GM12878 (cell line): ENCODE results near the gene MGAT3. TPM values are rescaled to one million over a fixed set of nuclear protein-coding genes. Genes with fewer than 3 reads are reported as not detected.

Source experiments
- BMI1 ChIP-seq: fragments of 450-650 bp; IDR thresholded peaks from 2 replicates; pipeline ENCODE4 v1.6.1; 2016; ENCODE audit warnings: mild to moderate bottlenecking, moderate library complexity, borderline replicate concordance
- CBX5 ChIP-seq: sonication (generic); IDR thresholded peaks from 2 replicates; pipeline ENCODE4 v1.6.1; 2016; ENCODE audit warnings: low read depth, moderate library complexity, mild to moderate bottlenecking, inconsistent platforms
- HDAC2 ChIP-seq: fragments of 200-600 bp; sonication (generic); IDR thresholded peaks from 2 replicates; pipeline ENCODE4 v1.6.1; 2017
- HDAC6 ChIP-seq: fragments of 200-600 bp; sonication (generic); IDR thresholded peaks from one replicate; pipeline ENCODE4 v1.8.0; 2017; ENCODE audit warnings: antibody characterized with exemption; ENCODE audit not compliant: unreplicated experiment
- KLF5 ChIP-seq: fragments of 450-650 bp; IDR thresholded peaks from 2 replicates; pipeline ENCODE4 v1.6.1; 2014; ENCODE audit warnings: mild to moderate bottlenecking; ENCODE audit not compliant: partially characterized antibody
- NBN ChIP-seq: fragments of 450-650 bp; IDR thresholded peaks from 2 replicates; pipeline ENCODE4 v1.6.1; 2016
- NR2F1 ChIP-seq: fragments of 450-650 bp; conservative IDR thresholded peaks from 2 replicates; pipeline ENCODE4 v1.6.1; 2017; ENCODE audit warnings: mild to moderate bottlenecking
- NRF1 ChIP-seq: conservative IDR thresholded peaks from 2 replicates; pipeline ENCODE4 v1.6.1; 2011; ENCODE audit warnings: mild to moderate bottlenecking, low read depth, low read length, improper control_type of control experiment
- POLR2AphosphoS2 ChIP-seq: IDR thresholded peaks from 2 replicates; pipeline ENCODE4 v1.6.1; 2011; ENCODE audit warnings: low read depth, mild to moderate bottlenecking, low read length, improper control_type of control experiment, moderate library complexity
- POLR2AphosphoS5 ChIP-seq: IDR thresholded peaks from 2 replicates; pipeline ENCODE4 v1.6.1; 2011; ENCODE audit warnings: mild to moderate bottlenecking, low read length, inconsistent platforms
- RCOR1 ChIP-seq: conservative IDR thresholded peaks from 2 replicates; pipeline ENCODE4 v1.6.1; 2012; ENCODE audit warnings: low read depth, low read length, improper control_type of control experiment
- SIN3A ChIP-seq: IDR thresholded peaks from 2 replicates; pipeline ENCODE4 v1.6.1; 2012; ENCODE audit warnings: low read depth, low read length, improper control_type of control experiment
- SIX5 ChIP-seq: IDR thresholded peaks from 2 replicates; pipeline ENCODE4 v1.6.1; 2011; ENCODE audit warnings: mild to moderate bottlenecking, low read depth, low read length, moderate library complexity; ENCODE audit not compliant: severe bottlenecking
- SPI1 ChIP-seq: IDR thresholded peaks from 2 replicates; pipeline ENCODE4 v1.6.1; 2011; ENCODE audit warnings: low read depth, mild to moderate bottlenecking, low read length, moderate library complexity, borderline replicate concordance; ENCODE audit not compliant: insufficient read depth
- TCF3 ChIP-seq: IDR thresholded peaks from 2 replicates; pipeline ENCODE4 v1.6.1; 2012; ENCODE audit warnings: low read depth, mild to moderate bottlenecking, low read length, borderline replicate concordance; ENCODE audit not compliant: insufficient read depth
- ZNF24 ChIP-seq: fragments of 450-650 bp; IDR thresholded peaks from 2 replicates; pipeline ENCODE4 v1.6.1; 2017; ENCODE audit warnings: antibody characterized with exemption, mild to moderate bottlenecking
- ZNF622 ChIP-seq: fragments of 450-650 bp; IDR thresholded peaks from 2 replicates; pipeline ENCODE4 v1.6.1; 2017; ENCODE audit warnings: mild to moderate bottlenecking, inconsistent platforms
- ZSCAN29 ChIP-seq: fragments of 450-650 bp; IDR thresholded peaks from 2 replicates; pipeline ENCODE4 v1.6.1; 2017; ENCODE audit warnings: mild to moderate bottlenecking, moderate library complexity
- ZZZ3 ChIP-seq: IDR thresholded peaks from 2 replicates; pipeline ENCODE4 v1.6.1; 2011; ENCODE audit warnings: low read depth; ENCODE audit not compliant: control insufficient read depth, insufficient read length
- polyA plus RNA-seq, 11 experiments: library from polyadenylated mRNA; depleted of rRNA in 4 of 11; unstranded in 6 of 11; stranded (reverse) in 5 of 11; fragments of >200 nt; fragmentation: Nextera tagmentation in 4 of 11; fragmentation: Illumina TruSeq in 1 of 11; extraction: Ambion mirVana in 4 of 11; extraction: Trizol in 1 of 11; gene quantifications; 1 replicate in 1 of 11; 2 replicates in 10 of 11; pipeline versions ENCODE4 v1.2.1 to v1.2.3, GENCODE V29; 2011 to 2016; ENCODE audit warnings: inconsistent platforms in 2 of 11, missing spikeins in 2 of 11, low read depth in 1 of 11
- total RNA-seq, 4 experiments: library from RNA; depleted of rRNA in 3 of 4; stranded (reverse); fragments of >200 nt in 3 of 4; fragmentation: Illumina TruSeq in 1 of 4; extraction: Trizol in 1 of 4; gene quantifications; 2 replicates each; pipeline versions ENCODE4 v1.2.1 to v1.2.3, GENCODE V29; 2013 to 2021
- TF ChIP-seq, protein P1 (sequence below): IDR thresholded peaks from 2 replicates; pipeline ENCODE4 v1.6.1; 2012; ENCODE audit warnings: low read length, inconsistent platforms
- TF ChIP-seq, protein P2 (sequence below): IDR thresholded peaks from 2 replicates; pipeline ENCODE4 v1.6.1; 2012; ENCODE audit warnings: low read depth, low read length, improper control_type of control experiment
- TF ChIP-seq, protein P3 (sequence below), 3 experiments: IDR thresholded peaks in 2 of 3; conservative IDR thresholded peaks in 1 of 3; 2 replicates each; pipeline ENCODE4 v1.5.1; 2011; ENCODE audit warnings: low read depth in 3 of 3, low read length in 3 of 3, mild to moderate bottlenecking in 3 of 3, control low read depth in 2 of 3, moderate library complexity in 2 of 3, inconsistent platforms in 1 of 3, mixed read lengths in 1 of 3; ENCODE audit not compliant: control insufficient read depth in 2 of 3, insufficient read depth in 1 of 3; ENCODE audit errors: extremely low read depth in 1 of 3
- TF ChIP-seq, protein P4 (sequence below): fragments of 450-650 bp; conservative IDR thresholded peaks from 2 replicates; pipeline ENCODE4 v1.6.1; 2017; ENCODE audit warnings: mild to moderate bottlenecking, moderate library complexity
- TF ChIP-seq, protein P5 (sequence below): fragments of 450-650 bp; IDR thresholded peaks from 2 replicates; pipeline ENCODE4 v1.6.1; 2016; ENCODE audit warnings: mild to moderate bottlenecking

The MGAT3 gene
- total and polyA plus RNA-seq, 10 of the 15 experiments (the other 5 are each of a cell fraction or from before 2014, with no cell fraction given): 0.32 to 40.2 (median 11.9) TPM

DNA sequence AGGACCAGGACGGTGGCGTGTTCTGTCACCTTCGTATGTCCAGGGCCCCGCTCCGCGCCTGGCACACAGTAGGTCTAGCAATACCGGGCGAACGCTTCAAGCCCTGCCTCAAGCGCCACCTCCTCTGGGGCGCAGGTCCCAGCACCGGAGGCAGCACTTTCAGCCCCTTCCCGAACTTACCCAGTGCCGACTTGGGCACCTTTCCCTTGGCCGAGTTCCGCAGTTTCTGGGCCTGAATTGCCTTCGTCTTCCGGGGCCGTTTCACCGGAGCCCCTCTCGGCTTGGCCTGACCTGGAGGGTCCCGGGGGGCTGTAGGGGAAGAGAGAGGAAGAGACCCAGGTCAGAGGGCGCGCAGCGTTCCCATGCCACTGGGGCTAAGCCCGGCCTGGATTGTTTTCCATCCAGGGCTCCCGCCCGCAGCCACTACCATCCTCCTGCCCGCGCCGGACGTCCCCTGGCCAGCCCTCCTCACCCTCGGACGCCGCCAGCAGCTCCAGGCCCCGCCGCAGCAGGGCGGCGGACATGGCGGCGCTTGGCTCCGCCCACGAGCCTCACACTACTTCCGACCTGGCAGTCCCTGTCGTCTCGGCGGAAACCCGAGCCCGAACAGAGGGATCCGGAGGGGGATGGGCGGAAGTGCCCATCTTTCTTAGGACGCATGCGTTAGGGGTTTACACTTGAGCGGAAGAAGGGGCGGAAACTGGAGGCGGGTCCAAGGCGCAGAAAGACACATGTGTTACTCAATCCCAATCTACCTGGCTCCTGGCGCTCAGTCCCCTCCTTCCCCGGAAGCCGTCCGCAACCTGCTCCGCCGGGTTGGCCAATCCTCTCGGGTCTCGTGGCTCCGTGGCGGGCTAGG lies 75.6 kb downstream of the MGAT3 start, which contains the start of gene RPS19BP1 (continued):
- TF ChIP-seq NRF1 (peak; percentile 83), NBN (no peak), ZZZ3 (no peak), POLR2AphosphoS2 (peak; percentile 79), TCF3 (0 out of 2 replicates have a peak, but pooled peaks have one; percentile 52), KLF5 (peak; percentile 65), SIN3A (peak; percentile 83), NR2F1 (peak; percentile 79), CBX5 (no peak), HDAC6 (no peak), RCOR1 (no peak), HDAC2 (no peak), BMI1 (no peak), ZNF24 (no peak), ZSCAN29 (no peak), POLR2AphosphoS5 (peak; percentile 91), SPI1 (peak; percentile 67), ZNF622 (no peak), SIX5 (no peak)
- TF ChIP-seq, protein P1, sequence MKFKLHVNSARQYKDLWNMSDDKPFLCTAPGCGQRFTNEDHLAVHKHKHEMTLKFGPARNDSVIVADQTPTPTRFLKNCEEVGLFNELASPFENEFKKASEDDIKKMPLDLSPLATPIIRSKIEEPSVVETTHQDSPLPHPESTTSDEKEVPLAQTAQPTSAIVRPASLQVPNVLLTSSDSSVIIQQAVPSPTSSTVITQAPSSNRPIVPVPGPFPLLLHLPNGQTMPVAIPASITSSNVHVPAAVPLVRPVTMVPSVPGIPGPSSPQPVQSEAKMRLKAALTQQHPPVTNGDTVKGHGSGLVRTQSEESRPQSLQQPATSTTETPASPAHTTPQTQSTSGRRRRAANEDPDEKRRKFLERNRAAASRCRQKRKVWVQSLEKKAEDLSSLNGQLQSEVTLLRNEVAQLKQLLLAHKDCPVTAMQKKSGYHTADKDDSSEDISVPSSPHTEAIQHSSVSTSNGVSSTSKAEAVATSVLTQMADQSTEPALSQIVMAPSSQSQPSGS: no peak
- TF ChIP-seq, protein P2, sequence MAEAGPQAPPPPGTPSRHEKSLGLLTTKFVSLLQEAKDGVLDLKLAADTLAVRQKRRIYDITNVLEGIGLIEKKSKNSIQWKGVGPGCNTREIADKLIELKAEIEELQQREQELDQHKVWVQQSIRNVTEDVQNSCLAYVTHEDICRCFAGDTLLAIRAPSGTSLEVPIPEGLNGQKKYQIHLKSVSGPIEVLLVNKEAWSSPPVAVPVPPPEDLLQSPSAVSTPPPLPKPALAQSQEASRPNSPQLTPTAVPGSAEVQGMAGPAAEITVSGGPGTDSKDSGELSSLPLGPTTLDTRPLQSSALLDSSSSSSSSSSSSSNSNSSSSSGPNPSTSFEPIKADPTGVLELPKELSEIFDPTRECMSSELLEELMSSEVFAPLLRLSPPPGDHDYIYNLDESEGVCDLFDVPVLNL: peak; percentile 55; the same call in 1 of the 2 replicates
- TF ChIP-seq, protein P3, sequence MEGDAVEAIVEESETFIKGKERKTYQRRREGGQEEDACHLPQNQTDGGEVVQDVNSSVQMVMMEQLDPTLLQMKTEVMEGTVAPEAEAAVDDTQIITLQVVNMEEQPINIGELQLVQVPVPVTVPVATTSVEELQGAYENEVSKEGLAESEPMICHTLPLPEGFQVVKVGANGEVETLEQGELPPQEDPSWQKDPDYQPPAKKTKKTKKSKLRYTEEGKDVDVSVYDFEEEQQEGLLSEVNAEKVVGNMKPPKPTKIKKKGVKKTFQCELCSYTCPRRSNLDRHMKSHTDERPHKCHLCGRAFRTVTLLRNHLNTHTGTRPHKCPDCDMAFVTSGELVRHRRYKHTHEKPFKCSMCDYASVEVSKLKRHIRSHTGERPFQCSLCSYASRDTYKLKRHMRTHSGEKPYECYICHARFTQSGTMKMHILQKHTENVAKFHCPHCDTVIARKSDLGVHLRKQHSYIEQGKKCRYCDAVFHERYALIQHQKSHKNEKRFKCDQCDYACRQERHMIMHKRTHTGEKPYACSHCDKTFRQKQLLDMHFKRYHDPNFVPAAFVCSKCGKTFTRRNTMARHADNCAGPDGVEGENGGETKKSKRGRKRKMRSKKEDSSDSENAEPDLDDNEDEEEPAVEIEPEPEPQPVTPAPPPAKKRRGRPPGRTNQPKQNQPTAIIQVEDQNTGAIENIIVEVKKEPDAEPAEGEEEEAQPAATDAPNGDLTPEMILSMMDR (IDR thresholded peaks at IDR 0.05 in 2 of 3, conservative IDR thresholded peaks at IDR 0.05 in 1 of 3; ENCODE audit: control insufficient read depth in 2 of 3, extremely low read depth in 1 of 3, insufficient read depth in 1 of 3, low read depth in 3 of 3, low read length in 3 of 3): no peak
- TF ChIP-seq, protein P4, sequence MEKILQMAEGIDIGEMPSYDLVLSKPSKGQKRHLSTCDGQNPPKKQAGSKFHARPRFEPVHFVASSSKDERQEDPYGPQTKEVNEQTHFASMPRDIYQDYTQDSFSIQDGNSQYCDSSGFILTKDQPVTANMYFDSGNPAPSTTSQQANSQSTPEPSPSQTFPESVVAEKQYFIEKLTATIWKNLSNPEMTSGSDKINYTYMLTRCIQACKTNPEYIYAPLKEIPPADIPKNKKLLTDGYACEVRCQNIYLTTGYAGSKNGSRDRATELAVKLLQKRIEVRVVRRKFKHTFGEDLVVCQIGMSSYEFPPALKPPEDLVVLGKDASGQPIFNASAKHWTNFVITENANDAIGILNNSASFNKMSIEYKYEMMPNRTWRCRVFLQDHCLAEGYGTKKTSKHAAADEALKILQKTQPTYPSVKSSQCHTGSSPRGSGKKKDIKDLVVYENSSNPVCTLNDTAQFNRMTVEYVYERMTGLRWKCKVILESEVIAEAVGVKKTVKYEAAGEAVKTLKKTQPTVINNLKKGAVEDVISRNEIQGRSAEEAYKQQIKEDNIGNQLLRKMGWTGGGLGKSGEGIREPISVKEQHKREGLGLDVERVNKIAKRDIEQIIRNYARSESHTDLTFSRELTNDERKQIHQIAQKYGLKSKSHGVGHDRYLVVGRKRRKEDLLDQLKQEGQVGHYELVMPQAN: peak; percentile 65
- TF ChIP-seq, protein P5, sequence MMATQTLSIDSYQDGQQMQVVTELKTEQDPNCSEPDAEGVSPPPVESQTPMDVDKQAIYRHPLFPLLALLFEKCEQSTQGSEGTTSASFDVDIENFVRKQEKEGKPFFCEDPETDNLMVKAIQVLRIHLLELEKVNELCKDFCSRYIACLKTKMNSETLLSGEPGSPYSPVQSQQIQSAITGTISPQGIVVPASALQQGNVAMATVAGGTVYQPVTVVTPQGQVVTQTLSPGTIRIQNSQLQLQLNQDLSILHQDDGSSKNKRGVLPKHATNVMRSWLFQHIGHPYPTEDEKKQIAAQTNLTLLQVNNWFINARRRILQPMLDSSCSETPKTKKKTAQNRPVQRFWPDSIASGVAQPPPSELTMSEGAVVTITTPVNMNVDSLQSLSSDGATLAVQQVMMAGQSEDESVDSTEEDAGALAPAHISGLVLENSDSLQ: peak; percentile 98
